ENCODE results near the gene KIF5B. TPM values are rescaled to one million over a fixed set of nuclear protein-coding genes. Genes with fewer than 3 reads are reported as not detected.
"Not testable (repeated sequence)": the region's sequence is repeated elsewhere in the genome, so short reads cannot be mapped to it uniquely, and the experiment has no call there.

KIF5B gene
- total RNA-seq, 1 donor from 2014 or later: 133 TPM

- ATAC-seq (ENCODE audit: poor library complexity); DNase-seq; intact Hi-C loops (cut with DNase I): not testable (repeated sequence)
Measured at GRCh38 chr10:31979071-31979470, 77.2 kb downstream of the KIF5B start.

- DNase-seq (no peak), ATAC-seq (ENCODE audit: poor library complexity) (no peak)
- intact Hi-C loops (cut with DNase I): no loop called here
Measured at GRCh38 chr10:31978156-31978483, 78.1 kb downstream of the KIF5B start.

- no peak for DNase-seq
- intact Hi-C loops (cut with DNase I): no loop called here
- ATAC-seq (ENCODE audit: poor library complexity): peak; percentile 43
Measured at GRCh38 chr10:31977440-31978155, 78.6 kb downstream of the KIF5B start.

- DNase-seq: no peak
- no peak for ATAC-seq (ENCODE audit: poor library complexity)
- intact Hi-C loops (cut with DNase I): no loop called here
Measured at GRCh38 chr10:31975157-31975765, 81.0 kb downstream of the KIF5B start.

- ATAC-seq (ENCODE audit: poor library complexity): no peak
- DNase-seq: no peak
- intact Hi-C loops (cut with DNase I): no loop called here
Measured at GRCh38 chr10:31974434-31975124, 81.6 kb downstream of the KIF5B start.

- intact Hi-C loops (cut with DNase I): no loop called here
- ATAC-seq (ENCODE audit: poor library complexity) (no peak), DNase-seq (no peak)
Measured at GRCh38 chr10:31972519-31973041, 83.6 kb downstream of the KIF5B start.

GRCh38 chr10:31969847-31970246 is 86.4 kb downstream of the KIF5B start:
- intact Hi-C loops (cut with DNase I); DNase-seq; ATAC-seq (ENCODE audit: poor library complexity): not testable (repeated sequence)

- DNase-seq (no peak), ATAC-seq (ENCODE audit: poor library complexity) (no peak)
- intact Hi-C loops (cut with DNase I): no loop called here
Measured at GRCh38 chr10:31963589-31963980, 92.6 kb downstream of the KIF5B start.

GRCh38 chr10:31962826-31963588 is 93.2 kb downstream of the KIF5B start:
- DNase-seq: no peak
- intact Hi-C loops (cut with DNase I): no loop called here
- ATAC-seq (ENCODE audit: poor library complexity): no peak

- DNase-seq: no peak
- peak; percentile 29 for ATAC-seq (ENCODE audit: poor library complexity)
- intact Hi-C loops (cut with DNase I): no loop called here
Measured at GRCh38 chr10:31961277-31962074, 94.7 kb downstream of the KIF5B start.

GRCh38 chr10:31959461-31960173 is 96.6 kb downstream of the KIF5B start:
- intact Hi-C loops (cut with DNase I): no loop called here
- DNase-seq (no peak), ATAC-seq (ENCODE audit: poor library complexity) (no peak)

Other genes starting within 250 kb of the KIF5B start
- gene ARHGAP12, start 127.6 kb downstream of the KIF5B start, total RNA-seq: 21.7 TPM

Data from Right ventricle myocardium superior (tissue), 1 donor.